ENCODE results near the gene ZNF641. TPM values are rescaled to one million over a fixed set of nuclear protein-coding genes. Genes with fewer than 3 reads are reported as not detected.

ZNF641 gene
- total and polyA plus RNA-seq, 2 of the 13 experiments (the other 11 are each of a cell fraction or from before 2014, with no cell fraction given): 4.4 to 6.6 TPM

DNA sequence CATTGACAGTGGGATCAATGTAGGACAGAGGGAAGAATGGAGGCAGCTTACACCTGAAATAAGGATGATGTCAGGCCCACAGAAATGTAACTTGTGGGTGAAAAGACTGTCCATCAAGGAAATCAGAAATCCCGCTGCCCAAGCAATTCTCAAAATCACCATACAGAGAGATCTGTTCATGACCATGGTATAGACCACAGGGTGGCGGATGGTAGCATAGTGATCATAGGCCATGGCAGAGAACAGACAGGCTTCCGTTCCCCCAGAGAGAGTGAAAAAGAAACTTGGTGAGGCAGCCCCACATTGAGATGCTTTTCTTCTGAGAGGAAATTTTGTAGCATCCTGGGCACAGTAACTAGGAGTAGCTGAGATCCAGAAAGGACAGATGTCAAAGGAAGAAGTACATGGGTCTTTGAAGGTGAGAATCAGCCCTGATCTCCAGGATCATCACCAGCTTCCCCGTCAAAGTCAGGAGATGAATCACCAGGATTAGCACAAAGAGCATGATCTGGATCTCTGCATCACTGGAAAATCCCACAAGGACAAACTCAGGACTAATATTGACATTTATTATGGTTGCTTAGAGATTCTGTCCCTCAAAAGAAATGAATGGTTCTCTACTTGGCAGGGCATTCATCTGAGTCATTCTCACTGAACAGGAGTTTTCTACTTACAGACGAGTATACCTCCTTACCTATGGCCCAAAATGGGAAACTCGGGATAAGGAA is 5.5 kb upstream of the ZNF641 start (continued):
- TF ChIP-seq EP300 (IDR thresholded peaks at IDR 0.05; ENCODE audit: low read depth in 2 of 2, low read length in 2 of 2): peak in 1 of 2 experiments; percentile 40; a peak in 1 of 4 replicates
- no peak for TF ChIP-seq EP300 (CRISPR knock-in tag; IDR thresholded peaks at IDR 0.05; ENCODE audit: borderline replicate concordance)
- TF ChIP-seq, protein P1, sequence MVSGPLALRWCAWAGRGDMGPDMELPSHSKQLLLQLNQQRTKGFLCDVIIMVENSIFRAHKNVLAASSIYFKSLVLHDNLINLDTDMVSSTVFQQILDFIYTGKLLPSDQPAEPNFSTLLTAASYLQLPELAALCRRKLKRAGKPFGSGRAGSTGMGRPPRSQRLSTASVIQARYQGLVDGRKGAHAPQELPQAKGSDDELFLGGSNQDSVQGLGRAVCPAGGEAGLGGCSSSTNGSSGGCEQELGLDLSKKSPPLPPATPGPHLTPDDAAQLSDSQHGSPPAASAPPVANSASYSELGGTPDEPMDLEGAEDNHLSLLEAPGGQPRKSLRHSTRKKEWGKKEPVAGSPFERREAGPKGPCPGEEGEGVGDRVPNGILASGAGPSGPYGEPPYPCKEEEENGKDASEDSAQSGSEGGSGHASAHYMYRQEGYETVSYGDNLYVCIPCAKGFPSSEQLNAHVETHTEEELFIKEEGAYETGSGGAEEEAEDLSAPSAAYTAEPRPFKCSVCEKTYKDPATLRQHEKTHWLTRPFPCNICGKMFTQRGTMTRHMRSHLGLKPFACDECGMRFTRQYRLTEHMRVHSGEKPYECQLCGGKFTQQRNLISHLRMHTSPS (CRISPR knock-in tag; IDR thresholded peaks at IDR 0.05; ENCODE audit: low read depth): no peak
- TF ChIP-seq, protein P2, sequence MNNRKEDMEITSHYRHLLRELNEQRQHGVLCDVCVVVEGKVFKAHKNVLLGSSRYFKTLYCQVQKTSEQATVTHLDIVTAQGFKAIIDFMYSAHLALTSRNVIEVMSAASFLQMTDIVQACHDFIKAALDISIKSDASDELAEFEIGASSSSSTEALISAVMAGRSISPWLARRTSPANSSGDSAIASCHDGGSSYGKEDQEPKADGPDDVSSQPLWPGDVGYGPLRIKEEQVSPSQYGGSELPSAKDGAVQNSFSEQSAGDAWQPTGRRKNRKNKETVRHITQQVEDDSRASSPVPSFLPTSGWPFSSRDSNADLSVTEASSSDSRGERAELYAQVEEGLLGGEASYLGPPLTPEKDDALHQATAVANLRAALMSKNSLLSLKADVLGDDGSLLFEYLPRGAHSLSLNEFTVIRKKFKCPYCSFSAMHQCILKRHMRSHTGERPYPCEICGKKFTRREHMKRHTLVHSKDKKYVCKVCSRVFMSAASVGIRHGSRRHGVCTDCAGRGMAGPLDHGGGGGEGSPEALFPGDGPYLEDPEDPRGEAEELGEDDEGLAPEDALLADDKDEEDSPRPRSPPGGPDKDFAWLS (CRISPR knock-in tag; IDR thresholded peaks at IDR 0.05; ENCODE audit: borderline replicate concordance): no peak
- TF ChIP-seq, protein P3, sequence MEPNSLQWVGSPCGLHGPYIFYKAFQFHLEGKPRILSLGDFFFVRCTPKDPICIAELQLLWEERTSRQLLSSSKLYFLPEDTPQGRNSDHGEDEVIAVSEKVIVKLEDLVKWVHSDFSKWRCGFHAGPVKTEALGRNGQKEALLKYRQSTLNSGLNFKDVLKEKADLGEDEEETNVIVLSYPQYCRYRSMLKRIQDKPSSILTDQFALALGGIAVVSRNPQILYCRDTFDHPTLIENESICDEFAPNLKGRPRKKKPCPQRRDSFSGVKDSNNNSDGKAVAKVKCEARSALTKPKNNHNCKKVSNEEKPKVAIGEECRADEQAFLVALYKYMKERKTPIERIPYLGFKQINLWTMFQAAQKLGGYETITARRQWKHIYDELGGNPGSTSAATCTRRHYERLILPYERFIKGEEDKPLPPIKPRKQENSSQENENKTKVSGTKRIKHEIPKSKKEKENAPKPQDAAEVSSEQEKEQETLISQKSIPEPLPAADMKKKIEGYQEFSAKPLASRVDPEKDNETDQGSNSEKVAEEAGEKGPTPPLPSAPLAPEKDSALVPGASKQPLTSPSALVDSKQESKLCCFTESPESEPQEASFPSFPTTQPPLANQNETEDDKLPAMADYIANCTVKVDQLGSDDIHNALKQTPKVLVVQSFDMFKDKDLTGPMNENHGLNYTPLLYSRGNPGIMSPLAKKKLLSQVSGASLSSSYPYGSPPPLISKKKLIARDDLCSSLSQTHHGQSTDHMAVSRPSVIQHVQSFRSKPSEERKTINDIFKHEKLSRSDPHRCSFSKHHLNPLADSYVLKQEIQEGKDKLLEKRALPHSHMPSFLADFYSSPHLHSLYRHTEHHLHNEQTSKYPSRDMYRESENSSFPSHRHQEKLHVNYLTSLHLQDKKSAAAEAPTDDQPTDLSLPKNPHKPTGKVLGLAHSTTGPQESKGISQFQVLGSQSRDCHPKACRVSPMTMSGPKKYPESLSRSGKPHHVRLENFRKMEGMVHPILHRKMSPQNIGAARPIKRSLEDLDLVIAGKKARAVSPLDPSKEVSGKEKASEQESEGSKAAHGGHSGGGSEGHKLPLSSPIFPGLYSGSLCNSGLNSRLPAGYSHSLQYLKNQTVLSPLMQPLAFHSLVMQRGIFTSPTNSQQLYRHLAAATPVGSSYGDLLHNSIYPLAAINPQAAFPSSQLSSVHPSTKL (CRISPR knock-in tag; IDR thresholded peaks at IDR 0.05): peak; percentile 34; the same call in 1 of the 2 replicates
- TF ChIP-seq, protein P4, sequence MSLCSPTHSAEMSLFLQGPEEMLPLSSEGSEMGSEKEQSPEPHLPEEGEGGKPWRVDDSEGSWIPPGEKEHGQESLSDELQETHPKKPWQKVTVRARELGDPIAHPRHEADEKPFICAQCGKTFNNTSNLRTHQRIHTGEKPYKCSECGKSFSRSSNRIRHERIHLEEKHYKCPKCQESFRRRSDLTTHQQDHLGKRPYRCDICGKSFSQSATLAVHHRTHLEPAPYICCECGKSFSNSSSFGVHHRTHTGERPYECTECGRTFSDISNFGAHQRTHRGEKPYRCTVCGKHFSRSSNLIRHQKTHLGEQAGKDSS (CRISPR knock-in tag; IDR thresholded peaks at IDR 0.05; ENCODE audit: borderline replicate concordance, low read depth): no peak
- TF ChIP-seq, protein P5, sequence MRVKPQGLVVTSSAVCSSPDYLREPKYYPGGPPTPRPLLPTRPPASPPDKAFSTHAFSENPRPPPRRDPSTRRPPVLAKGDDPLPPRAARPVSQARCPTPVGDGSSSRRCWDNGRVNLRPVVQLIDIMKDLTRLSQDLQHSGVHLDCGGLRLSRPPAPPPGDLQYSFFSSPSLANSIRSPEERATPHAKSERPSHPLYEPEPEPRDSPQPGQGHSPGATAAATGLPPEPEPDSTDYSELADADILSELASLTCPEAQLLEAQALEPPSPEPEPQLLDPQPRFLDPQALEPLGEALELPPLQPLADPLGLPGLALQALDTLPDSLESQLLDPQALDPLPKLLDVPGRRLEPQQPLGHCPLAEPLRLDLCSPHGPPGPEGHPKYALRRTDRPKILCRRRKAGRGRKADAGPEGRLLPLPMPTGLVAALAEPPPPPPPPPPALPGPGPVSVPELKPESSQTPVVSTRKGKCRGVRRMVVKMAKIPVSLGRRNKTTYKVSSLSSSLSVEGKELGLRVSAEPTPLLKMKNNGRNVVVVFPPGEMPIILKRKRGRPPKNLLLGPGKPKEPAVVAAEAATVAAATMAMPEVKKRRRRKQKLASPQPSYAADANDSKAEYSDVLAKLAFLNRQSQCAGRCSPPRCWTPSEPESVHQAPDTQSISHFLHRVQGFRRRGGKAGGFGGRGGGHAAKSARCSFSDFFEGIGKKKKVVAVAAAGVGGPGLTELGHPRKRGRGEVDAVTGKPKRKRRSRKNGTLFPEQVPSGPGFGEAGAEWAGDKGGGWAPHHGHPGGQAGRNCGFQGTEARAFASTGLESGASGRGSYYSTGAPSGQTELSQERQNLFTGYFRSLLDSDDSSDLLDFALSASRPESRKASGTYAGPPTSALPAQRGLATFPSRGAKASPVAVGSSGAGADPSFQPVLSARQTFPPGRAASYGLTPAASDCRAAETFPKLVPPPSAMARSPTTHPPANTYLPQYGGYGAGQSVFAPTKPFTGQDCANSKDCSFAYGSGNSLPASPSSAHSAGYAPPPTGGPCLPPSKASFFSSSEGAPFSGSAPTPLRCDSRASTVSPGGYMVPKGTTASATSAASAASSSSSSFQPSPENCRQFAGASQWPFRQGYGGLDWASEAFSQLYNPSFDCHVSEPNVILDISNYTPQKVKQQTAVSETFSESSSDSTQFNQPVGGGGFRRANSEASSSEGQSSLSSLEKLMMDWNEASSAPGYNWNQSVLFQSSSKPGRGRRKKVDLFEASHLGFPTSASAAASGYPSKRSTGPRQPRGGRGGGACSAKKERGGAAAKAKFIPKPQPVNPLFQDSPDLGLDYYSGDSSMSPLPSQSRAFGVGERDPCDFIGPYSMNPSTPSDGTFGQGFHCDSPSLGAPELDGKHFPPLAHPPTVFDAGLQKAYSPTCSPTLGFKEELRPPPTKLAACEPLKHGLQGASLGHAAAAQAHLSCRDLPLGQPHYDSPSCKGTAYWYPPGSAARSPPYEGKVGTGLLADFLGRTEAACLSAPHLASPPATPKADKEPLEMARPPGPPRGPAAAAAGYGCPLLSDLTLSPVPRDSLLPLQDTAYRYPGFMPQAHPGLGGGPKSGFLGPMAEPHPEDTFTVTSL (CRISPR knock-in tag; IDR thresholded peaks at IDR 0.05; ENCODE audit: borderline replicate concordance): 0 out of 2 replicates have a peak, but pooled peaks have one; percentile 16
- TF ChIP-seq, protein P6, sequence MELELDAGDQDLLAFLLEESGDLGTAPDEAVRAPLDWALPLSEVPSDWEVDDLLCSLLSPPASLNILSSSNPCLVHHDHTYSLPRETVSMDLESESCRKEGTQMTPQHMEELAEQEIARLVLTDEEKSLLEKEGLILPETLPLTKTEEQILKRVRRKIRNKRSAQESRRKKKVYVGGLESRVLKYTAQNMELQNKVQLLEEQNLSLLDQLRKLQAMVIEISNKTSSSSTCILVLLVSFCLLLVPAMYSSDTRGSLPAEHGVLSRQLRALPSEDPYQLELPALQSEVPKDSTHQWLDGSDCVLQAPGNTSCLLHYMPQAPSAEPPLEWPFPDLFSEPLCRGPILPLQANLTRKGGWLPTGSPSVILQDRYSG (CRISPR knock-in tag; IDR thresholded peaks at IDR 0.05): no peak
- no peak for TF ChIP-seq HNF4A (CRISPR knock-in tag; IDR thresholded peaks at IDR 0.05)

All from HepG2 (cell line).